GM21381 (cell line): ENCODE results near the gene OR2T12.
"Not testable (repeated sequence)": the region's sequence is repeated elsewhere in the genome, so short reads cannot be mapped to it uniquely, and the experiment has no call there.

Experiments used
- ATAC-seq: cut with Tn5 transposase; IDR thresholded peaks from one replicate; pipeline ENCODE4 v1.9.1; 2021; ENCODE audit warnings: mild to moderate bottlenecking, moderate library complexity; ENCODE audit not compliant: unreplicated experiment

Gene OR2T12

GRCh38 chr1:248303324-248303723, at the start of gene OR2T12:
Gene OR2T12 (minus strand): TSS chr1:248303424. CDS start chr1:248295578, 7,846 bp downstream.
- no peak for ATAC-seq

- no peak for ATAC-seq
These were observed 45.3 kb upstream of the OR2T12 start, which contains the start of gene OR14C36 for GRCh38 chr1:248348475-248348874. Gene OR14C36 (plus strand): TSS chr1:248348775. CDS start chr1:248348775, 0 bp downstream.

- ATAC-seq, result no peak
These were observed 40.2 kb upstream of the OR2T12 start for GRCh38 chr1:248343451-248343850.

GRCh38 chr1:248324468-248324867, 21.2 kb upstream of the OR2T12 start, which contains the start of gene OR2M7:
Gene OR2M7 (minus strand): TSS chr1:248324568. CDS start chr1:248324568, 0 bp downstream.
- ATAC-seq, result no peak

- ATAC-seq, result no peak
These were observed 13.6 kb upstream of the OR2T12 start for GRCh38 chr1:248316796-248317195.

- not testable (repeated sequence) for ATAC-seq
These were observed 3.5 kb upstream of the OR2T12 start for GRCh38 chr1:248306740-248307139.

- no peak for ATAC-seq
These were observed 2.9 kb upstream of the OR2T12 start for GRCh38 chr1:248306103-248306502.

- not testable (repeated sequence) for ATAC-seq
These were observed 2.4 kb upstream of the OR2T12 start for GRCh38 chr1:248305672-248306071.

- no peak for ATAC-seq
These were observed 14.8 kb downstream of the OR2T12 start for GRCh38 chr1:248288391-248288790.

GRCh38 chr1:248277876-248278275, 25.3 kb downstream of the OR2T12 start, which contains the start of gene OR2T33:
Gene OR2T33 (minus strand): TSS chr1:248277976. CDS start chr1:248273814, 4,162 bp downstream.
- no peak for ATAC-seq

- not testable (repeated sequence) for ATAC-seq
These were observed 30.0 kb downstream of the OR2T12 start for GRCh38 chr1:248273225-248273624.

- ATAC-seq, result no peak
These were observed 35.0 kb downstream of the OR2T12 start for GRCh38 chr1:248268178-248268577.

- not testable (repeated sequence) for ATAC-seq
These were observed 43.9 kb downstream of the OR2T12 start for GRCh38 chr1:248259309-248259708.

- ATAC-seq, result peak; percentile 90
These were observed 60.0 kb downstream of the OR2T12 start for GRCh38 chr1:248243204-248243603.
